GM23338 (cell line): ENCODE results near the gene PCCB.

Experiments
- EZH2 ChIP-seq: fragments of 200-600 bp; sonication (generic); IDR thresholded peaks from one replicate; pipeline ENCODE4 v1.8.0; 2017; ENCODE audit warnings: antibody characterized with exemption, mild to moderate bottlenecking, low read depth; ENCODE audit not compliant: unreplicated experiment
- TF ChIP-seq, protein P1 (sequence below): IDR thresholded peaks from one replicate; pipeline ENCODE4 v1.6.1; 2018; ENCODE audit warnings: antibody characterized with exemption; ENCODE audit not compliant: unreplicated experiment
- TF ChIP-seq, protein P2 (sequence below), 2 experiments: fragments of 200-600 bp in 1 of 2; sonication (generic) in 1 of 2; conservative IDR thresholded peaks; 2 replicates each; pipeline versions ENCODE4 v1.5.1 to v1.6.1; 2016 to 2017; ENCODE audit warnings: antibody characterized with exemption in 2 of 2, low read depth in 2 of 2, mild to moderate bottlenecking in 2 of 2, moderate library complexity in 1 of 2

DNA sequence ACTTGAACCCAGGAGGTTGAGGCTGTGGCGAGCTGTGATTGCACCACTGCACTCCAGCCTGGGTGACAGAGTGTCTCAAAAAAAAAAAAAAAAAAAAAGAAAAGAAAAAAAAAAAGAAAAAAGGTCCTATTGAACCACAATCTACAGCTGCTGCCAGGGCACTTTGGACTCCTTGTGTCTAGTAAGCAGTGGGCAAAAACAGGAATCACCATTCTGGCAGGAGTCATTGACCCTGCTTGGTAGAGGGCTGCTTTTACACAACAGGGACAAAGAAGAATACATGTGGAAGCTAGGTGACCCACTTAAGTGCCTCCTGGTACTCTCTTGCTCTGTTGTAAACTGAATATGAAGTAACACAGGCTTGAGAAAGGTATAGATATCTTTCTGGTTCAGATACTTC lies 14.6 kb upstream of the PCCB start:
- no peak for TF ChIP-seq EZH2
- TF ChIP-seq, protein P1, sequence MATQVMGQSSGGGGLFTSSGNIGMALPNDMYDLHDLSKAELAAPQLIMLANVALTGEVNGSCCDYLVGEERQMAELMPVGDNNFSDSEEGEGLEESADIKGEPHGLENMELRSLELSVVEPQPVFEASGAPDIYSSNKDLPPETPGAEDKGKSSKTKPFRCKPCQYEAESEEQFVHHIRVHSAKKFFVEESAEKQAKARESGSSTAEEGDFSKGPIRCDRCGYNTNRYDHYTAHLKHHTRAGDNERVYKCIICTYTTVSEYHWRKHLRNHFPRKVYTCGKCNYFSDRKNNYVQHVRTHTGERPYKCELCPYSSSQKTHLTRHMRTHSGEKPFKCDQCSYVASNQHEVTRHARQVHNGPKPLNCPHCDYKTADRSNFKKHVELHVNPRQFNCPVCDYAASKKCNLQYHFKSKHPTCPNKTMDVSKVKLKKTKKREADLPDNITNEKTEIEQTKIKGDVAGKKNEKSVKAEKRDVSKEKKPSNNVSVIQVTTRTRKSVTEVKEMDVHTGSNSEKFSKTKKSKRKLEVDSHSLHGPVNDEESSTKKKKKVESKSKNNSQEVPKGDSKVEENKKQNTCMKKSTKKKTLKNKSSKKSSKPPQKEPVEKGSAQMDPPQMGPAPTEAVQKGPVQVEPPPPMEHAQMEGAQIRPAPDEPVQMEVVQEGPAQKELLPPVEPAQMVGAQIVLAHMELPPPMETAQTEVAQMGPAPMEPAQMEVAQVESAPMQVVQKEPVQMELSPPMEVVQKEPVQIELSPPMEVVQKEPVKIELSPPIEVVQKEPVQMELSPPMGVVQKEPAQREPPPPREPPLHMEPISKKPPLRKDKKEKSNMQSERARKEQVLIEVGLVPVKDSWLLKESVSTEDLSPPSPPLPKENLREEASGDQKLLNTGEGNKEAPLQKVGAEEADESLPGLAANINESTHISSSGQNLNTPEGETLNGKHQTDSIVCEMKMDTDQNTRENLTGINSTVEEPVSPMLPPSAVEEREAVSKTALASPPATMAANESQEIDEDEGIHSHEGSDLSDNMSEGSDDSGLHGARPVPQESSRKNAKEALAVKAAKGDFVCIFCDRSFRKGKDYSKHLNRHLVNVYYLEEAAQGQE, result no peak
- TF ChIP-seq, protein P2, sequence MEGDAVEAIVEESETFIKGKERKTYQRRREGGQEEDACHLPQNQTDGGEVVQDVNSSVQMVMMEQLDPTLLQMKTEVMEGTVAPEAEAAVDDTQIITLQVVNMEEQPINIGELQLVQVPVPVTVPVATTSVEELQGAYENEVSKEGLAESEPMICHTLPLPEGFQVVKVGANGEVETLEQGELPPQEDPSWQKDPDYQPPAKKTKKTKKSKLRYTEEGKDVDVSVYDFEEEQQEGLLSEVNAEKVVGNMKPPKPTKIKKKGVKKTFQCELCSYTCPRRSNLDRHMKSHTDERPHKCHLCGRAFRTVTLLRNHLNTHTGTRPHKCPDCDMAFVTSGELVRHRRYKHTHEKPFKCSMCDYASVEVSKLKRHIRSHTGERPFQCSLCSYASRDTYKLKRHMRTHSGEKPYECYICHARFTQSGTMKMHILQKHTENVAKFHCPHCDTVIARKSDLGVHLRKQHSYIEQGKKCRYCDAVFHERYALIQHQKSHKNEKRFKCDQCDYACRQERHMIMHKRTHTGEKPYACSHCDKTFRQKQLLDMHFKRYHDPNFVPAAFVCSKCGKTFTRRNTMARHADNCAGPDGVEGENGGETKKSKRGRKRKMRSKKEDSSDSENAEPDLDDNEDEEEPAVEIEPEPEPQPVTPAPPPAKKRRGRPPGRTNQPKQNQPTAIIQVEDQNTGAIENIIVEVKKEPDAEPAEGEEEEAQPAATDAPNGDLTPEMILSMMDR (conservative IDR thresholded peaks at IDR 0.05; ENCODE audit: low read depth in 2 of 2), result no peak
